GM12801 (cell line): ENCODE measurements around the gene GLB1L3.

ENCODE experiments used
- CTCF ChIP-seq: IDR thresholded peaks from one replicate; pipeline ENCODE4 v1.5.1; 2011; ENCODE audit warnings: control low read depth; ENCODE audit not compliant: insufficient read length; ENCODE audit errors: extremely low read depth

Gene GLB1L3

DNA sequence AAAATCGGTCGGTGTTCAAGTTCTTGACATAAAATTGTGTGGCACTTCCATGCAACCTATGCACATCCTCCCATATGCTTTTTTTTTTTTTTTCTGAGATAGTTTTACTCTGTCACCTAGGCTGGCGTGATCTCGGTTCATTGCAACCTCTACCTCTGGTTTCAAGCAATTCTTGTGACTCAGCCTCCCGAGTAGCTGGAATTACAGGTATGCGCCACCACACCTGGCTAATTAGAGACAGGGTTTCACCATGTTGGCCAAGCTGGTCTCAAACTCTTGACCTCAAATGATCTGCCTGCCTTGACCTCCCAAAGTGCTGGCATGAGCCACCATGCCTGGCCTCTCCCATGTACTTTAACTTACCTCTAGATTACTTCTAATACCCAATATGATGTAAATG is 15.0 kb downstream of the GLB1L3 start:
- no peak for TF ChIP-seq CTCF

DNA sequence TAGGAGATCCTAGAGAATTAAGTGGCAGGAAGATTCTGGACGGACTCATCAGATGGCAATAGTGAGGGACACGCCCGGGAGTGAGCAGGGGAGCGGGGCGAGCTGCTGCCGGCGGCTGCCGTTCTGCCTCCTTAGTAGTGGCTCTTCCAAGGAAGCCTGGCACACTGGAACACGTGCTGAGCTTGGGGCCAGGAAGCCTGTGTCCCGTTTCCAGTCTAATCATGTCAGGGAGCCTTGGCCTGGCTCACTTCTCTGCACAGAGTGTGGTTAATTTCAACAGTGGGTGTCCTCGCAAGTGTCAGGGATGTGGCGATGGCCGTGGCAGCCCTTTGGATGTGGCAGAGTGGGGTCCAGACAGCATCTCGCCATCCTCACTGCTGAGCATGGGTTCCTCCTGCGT is 16.5 kb downstream of the GLB1L3 start:
- TF ChIP-seq CTCF: no peak

DNA sequence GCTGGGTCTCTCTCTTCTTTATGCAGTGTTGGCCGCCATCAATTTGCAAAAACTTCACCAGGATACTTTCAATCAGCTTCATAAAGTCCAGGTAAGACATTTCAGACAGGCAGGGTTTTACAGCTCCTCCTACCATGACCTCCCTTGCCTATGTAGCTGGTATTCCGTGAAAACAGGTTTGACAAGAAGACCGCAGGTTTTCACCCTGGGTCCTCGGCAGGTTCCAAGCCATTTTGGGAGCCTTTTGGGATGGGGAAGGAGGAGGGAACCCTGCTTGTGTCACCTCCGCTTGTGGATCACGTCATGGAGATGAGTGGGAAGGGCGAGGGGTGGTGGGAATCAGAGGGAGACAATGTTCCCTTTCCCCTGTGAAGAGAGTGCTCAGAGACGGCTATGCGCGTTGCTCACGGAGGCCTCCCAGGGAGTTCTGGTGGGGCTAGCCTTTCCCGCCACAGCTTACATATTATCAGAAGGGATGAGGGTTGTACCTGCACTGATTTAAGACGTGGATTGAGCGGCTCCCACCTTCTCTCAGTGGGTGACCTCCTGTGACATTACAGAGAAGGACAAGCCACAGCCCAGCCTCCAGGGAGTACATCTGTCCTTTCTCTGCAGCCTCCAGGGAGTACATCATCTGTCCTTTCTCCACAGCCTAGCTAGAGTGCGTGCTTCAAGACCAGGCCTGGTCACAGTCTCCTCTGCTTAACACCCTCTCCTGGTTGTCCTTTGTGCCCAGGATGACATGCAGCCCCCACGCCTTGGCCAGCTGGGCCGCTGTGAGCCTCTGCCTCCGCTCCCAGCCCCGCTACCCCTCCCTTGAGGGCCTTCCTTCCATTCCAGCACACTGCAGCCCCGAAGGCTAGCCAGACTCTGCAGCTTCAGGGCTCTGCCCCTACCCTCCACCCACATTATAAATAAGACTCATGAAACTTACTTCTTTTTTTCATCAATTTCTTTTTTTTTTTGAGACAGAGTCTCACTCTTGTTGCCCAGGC is 17.2 kb downstream of the GLB1L3 start:
- no peak for TF ChIP-seq CTCF

DNA sequence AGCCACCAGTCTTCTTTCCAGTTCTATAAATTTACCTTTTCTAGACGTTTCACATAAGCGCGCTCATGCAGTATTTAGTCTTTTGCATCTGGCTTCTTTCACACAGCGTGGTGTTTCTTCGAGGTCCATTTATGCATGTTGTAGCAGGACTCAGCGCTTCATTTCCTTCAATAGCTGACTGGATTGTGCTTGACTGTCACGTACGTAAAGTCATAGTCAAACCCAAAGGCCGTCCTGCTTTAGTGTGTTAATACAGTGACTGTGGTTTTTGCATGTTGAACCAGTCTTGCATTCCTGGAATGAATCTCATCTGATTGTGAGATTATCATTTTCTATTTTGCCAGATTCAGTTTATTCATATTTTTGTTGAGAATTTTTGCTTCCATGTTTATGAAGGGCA is 18.5 kb downstream of the GLB1L3 start:
- no peak for TF ChIP-seq CTCF

- TF ChIP-seq CTCF: no peak
Measured at GRCh38 chr11:134312223-134312622, 36.0 kb downstream of the GLB1L3 start.

GRCh38 chr11:134312807-134313206 is 36.6 kb downstream of the GLB1L3 start:
- no peak for TF ChIP-seq CTCF

GRCh38 chr11:134313379-134313778 is 37.2 kb downstream of the GLB1L3 start:
- no peak for TF ChIP-seq CTCF
